HG03108 (cell line): ENCODE measurements around the gene PMVK.
"Not testable (repeated sequence)": the region's sequence is repeated elsewhere in the genome, so short reads cannot be mapped to it uniquely, and the experiment has no call there.

Experiments
- ATAC-seq: cut with Tn5 transposase; IDR thresholded peaks from one replicate; pipeline ENCODE4 v1.9.1; 2021; ENCODE audit warnings: moderate library complexity; ENCODE audit not compliant: unreplicated experiment

Gene PMVK

GRCh38 chr1:154936555-154937084 lies at the start of gene PMVK:
TSS of gene PMVK (minus strand) at chr1:154936719. CDS start at chr1:154936685, 34 bp downstream.
- ATAC-seq: peak; percentile 57

GRCh38 chr1:154983776-154984466 lies 47.4 kb upstream of the PMVK start:
- no peak for ATAC-seq

GRCh38 chr1:154982897-154983648 lies 46.6 kb upstream of the PMVK start, which contains the start of gene FLAD1:
TSS of gene FLAD1 (plus strand) at chr1:154983344. CDS start at chr1:154983695, 351 bp downstream.
- ATAC-seq: peak; percentile 97

- ATAC-seq: no peak
Observed at GRCh38 chr1:154982341-154982740, 45.8 kb upstream of the PMVK start.

- ATAC-seq: no peak
Observed at GRCh38 chr1:154978360-154978759, 41.8 kb upstream of the PMVK start.

GRCh38 chr1:154977762-154978161 lies 41.2 kb upstream of the PMVK start:
- not testable (repeated sequence) for ATAC-seq

GRCh38 chr1:154975409-154976059 lies 39.0 kb upstream of the PMVK start:
- no peak for ATAC-seq

GRCh38 chr1:154974808-154975408 lies 38.4 kb upstream of the PMVK start:
- peak; percentile 33 for ATAC-seq

GRCh38 chr1:154974102-154974807 lies 37.7 kb upstream of the PMVK start, which contains the start of gene CKS1B:
TSS of gene CKS1B (plus strand) at chr1:154974681. CDS start at chr1:154974746, 65 bp downstream.
- peak; percentile 76 for ATAC-seq

- ATAC-seq: no peak
Observed at GRCh38 chr1:154973344-154974101, 37.0 kb upstream of the PMVK start.

GRCh38 chr1:154972517-154973343 lies 36.2 kb upstream of the PMVK start:
- no peak for ATAC-seq

GRCh38 chr1:154972213-154972516 lies 35.6 kb upstream of the PMVK start:
- ATAC-seq: no peak

- ATAC-seq: no peak
Observed at GRCh38 chr1:154971341-154971998, 35.0 kb upstream of the PMVK start.

- no peak for ATAC-seq
Observed at GRCh38 chr1:154970631-154971340, 34.3 kb upstream of the PMVK start, which contains the start of gene SHC1. TSS of gene SHC1 (minus strand) at chr1:154970747. CDS start at chr1:154970526, 221 bp downstream.

- ATAC-seq: no peak
Observed at GRCh38 chr1:154969860-154970452, 33.4 kb upstream of the PMVK start.

- no peak for ATAC-seq
Observed at GRCh38 chr1:154969246-154969645, 32.7 kb upstream of the PMVK start.

GRCh38 chr1:154968731-154969130 lies 32.2 kb upstream of the PMVK start:
- no peak for ATAC-seq
